ENCODE data around the gene EIF2AK2. TPM values are rescaled to one million over a fixed set of nuclear protein-coding genes. Genes with fewer than 3 reads are reported as not detected.
A peak's percentile ranks its signal among the peaks of the same experiment; 100 is the strongest.
"Not testable (repeated sequence)": the region's sequence is repeated elsewhere in the genome, so short reads cannot be mapped to it uniquely, and the experiment has no call there.

Gene EIF2AK2
- total RNA-seq, 4 donors from 2014 or later: 13.3 to 90.8 (median 45.4) TPM

- Histone ChIP-seq H3K36me3 (no peaks in the 10 kb centered on the region), H3K27ac (no peak overlapping the region), H3K4me3 (no peak overlapping the region), H3K9me3 (no peaks in the 10 kb centered on the region), H3K27me3 (no peaks in the 10 kb centered on the region), H3K4me1 (peaks cover 0 to 6% of the 10 kb centered on the region in 2 donors)
- no peak for DNase-seq
- intact Hi-C loops (cut with DNase I; ENCODE audit: low total_unique reads): no loop called here
- TF ChIP-seq POLR2A (IDR thresholded peaks at IDR 0.05) (no peak), CTCF (IDR thresholded peaks at IDR 0.05) (no peak)
Measured at GRCh38 chr2:37201208-37201607, 44.4 kb upstream of the EIF2AK2 start.

GRCh38 chr2:37198681-37199065 is 41.9 kb upstream of the EIF2AK2 start:
- no peak overlapping the region for H3K4me3 ChIP-seq
- H3K27ac ChIP-seq: no peak overlapping the region
- H3K36me3 ChIP-seq: no peaks in the 10 kb centered on the region
- H3K27me3 ChIP-seq: no peaks in the 10 kb centered on the region
- H3K9me3 ChIP-seq: no peaks in the 10 kb centered on the region
- no peak for DNase-seq
- no peak for TF ChIP-seq CTCF (IDR thresholded peaks at IDR 0.05)
- no peak for TF ChIP-seq POLR2A (IDR thresholded peaks at IDR 0.05)
- peaks cover 0 to 6% of the 10 kb centered on the region in 2 donors for H3K4me1 ChIP-seq
- intact Hi-C loops (cut with DNase I; ENCODE audit: low total_unique reads): no loop called here

GRCh38 chr2:37196320-37197195 is 39.8 kb upstream of the EIF2AK2 start, which contains the start of gene CEBPZOS:
CEBPZOS (plus strand) TSS chr2:37196496; CDS start chr2:37199705, 3,209 bp downstream.
- H3K27me3 ChIP-seq: no peaks in the 10 kb centered on the region
- intact Hi-C loops (cut with DNase I; ENCODE audit: low total_unique reads): no loop called here
- no peaks in the 10 kb centered on the region for H3K36me3 ChIP-seq
- TF ChIP-seq POLR2A (IDR thresholded peaks at IDR 0.05): peak; percentile 71 to 81
- TF ChIP-seq CTCF (IDR thresholded peaks at IDR 0.05): no peak
- H3K9me3 ChIP-seq: no peaks in the 10 kb centered on the region
- peaks cover 0 to 6% of the 10 kb centered on the region in 2 donors for H3K4me1 ChIP-seq
- H3K27ac ChIP-seq: peak within 1 kb of the TSS; percentile 85
- peak; percentile 84 to 87 for DNase-seq
- peak within 1 kb of the TSS; percentile 65 to 77 for H3K4me3 ChIP-seq

GRCh38 chr2:37195862-37196319 is 39.1 kb upstream of the EIF2AK2 start:
- H3K9me3 ChIP-seq; H3K4me1 ChIP-seq; DNase-seq; H3K27me3 ChIP-seq; H3K36me3 ChIP-seq; intact Hi-C loops (cut with DNase I; ENCODE audit: low total_unique reads): not testable (repeated sequence)
- Histone ChIP-seq H3K27ac (peak overlapping the region; percentile 85), H3K4me3 (peak overlapping the region; percentile 65 to 77)

- TF ChIP-seq POLR2A (IDR thresholded peaks at IDR 0.05) (no peak), CTCF (IDR thresholded peaks at IDR 0.05) (no peak)
- Histone ChIP-seq H3K27me3 (no peaks in the 10 kb centered on the region), H3K4me3 (no peak overlapping the region), H3K36me3 (no peaks in the 10 kb centered on the region), H3K9me3 (no peaks in the 10 kb centered on the region), H3K4me1 (peaks cover 0 to under 1% of the 10 kb centered on the region in 2 donors), H3K27ac (no peak overlapping the region)
- no peak for DNase-seq
- intact Hi-C loops (cut with DNase I; ENCODE audit: low total_unique reads): no loop called here
Measured at GRCh38 chr2:37192551-37192950, 35.8 kb upstream of the EIF2AK2 start.

Data from uterus (tissue), 4 donors.